22Rv1 (cell line): Measurements from ENCODE around the gene DIP2C.

Source experiments
- H3K27ac ChIP-seq: fragments of 450-650 bp; 2 replicates; pipeline ENCODE4 v1.5.1; 2017
- CTCF ChIP-seq: fragments of 450-650 bp; IDR thresholded peaks from 2 replicates; pipeline ENCODE4 v1.5.1; 2017; ENCODE audit warnings: mild to moderate bottlenecking
- ZFX ChIP-seq: fragments of 450-650 bp; IDR thresholded peaks from 2 replicates; pipeline ENCODE4 v1.6.1; 2017; ENCODE audit warnings: antibody characterized with exemption, borderline replicate concordance

The DIP2C gene

GRCh38 chr10:667096-667495, 22.4 kb downstream of the DIP2C start:
- TF ChIP-seq ZFX: no peak
- TF ChIP-seq CTCF: no peak
- no peak overlapping the region for H3K27ac ChIP-seq

GRCh38 chr10:666237-667012, 23.0 kb downstream of the DIP2C start:
- H3K27ac ChIP-seq: no peak overlapping the region
- TF ChIP-seq CTCF: no peak

DNA sequence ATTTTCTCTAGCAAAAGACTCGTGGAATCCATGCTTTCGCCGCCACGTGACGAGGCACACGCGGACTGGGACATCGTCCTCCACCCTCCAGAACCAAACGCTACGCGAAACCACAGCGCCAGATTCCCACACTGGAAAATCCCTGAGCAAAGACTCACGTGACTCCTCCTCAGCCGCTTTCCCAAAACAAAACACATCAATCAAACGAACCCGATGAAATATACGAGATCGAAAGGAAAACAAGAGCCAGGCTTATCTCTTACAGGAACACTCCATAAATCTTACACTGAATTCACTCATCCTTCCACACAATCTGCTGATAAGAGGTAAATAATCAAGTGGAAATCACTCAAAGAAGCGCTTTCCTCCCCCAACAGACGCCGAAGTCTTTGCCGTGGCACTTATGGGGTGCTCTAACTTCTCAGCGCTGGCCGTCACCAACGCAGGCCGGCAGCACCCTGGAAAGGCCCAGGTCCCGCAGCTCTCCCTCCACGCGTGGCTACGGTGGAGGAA, 23.8 kb downstream of the DIP2C start:
- TF ChIP-seq ZFX (no peak), CTCF (no peak)
- H3K27ac ChIP-seq: no peak overlapping the region

GRCh38 chr10:664893-665292, 24.6 kb downstream of the DIP2C start:
- TF ChIP-seq CTCF (no peak), ZFX (no peak)
- H3K27ac ChIP-seq: no peak overlapping the region

DNA sequence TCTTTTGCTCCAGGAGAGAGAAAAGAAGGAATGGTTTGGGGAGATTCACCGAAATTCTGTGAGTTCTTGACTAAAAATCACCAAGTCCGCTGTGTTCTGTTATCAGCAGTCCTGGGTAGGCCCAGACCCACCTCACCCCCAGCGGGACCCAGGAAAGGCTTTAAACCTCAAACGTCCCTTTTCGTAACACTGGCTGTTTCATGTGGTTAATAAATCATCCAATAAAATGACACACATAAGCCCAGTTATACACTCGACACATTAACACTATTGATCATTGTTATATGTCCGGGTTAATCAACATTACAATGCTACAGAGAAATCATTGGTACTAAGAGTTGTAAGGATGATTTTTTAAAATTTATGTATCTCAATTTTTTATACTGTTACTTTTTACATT, 25.2 kb downstream of the DIP2C start:
- no peak overlapping the region for H3K27ac ChIP-seq
- TF ChIP-seq CTCF (no peak), ZFX (no peak)

- TF ChIP-seq ZFX (no peak), CTCF (no peak)
- no peak overlapping the region for H3K27ac ChIP-seq
Observed at GRCh38 chr10:663831-664251, 25.6 kb downstream of the DIP2C start.

- no peak for TF ChIP-seq CTCF
- no peak for TF ChIP-seq ZFX
- no peak overlapping the region for H3K27ac ChIP-seq
Observed at GRCh38 chr10:663466-663751, 26.1 kb downstream of the DIP2C start.
